ENCODE measurements around the gene GNG12.

The GNG12 gene

DNA sequence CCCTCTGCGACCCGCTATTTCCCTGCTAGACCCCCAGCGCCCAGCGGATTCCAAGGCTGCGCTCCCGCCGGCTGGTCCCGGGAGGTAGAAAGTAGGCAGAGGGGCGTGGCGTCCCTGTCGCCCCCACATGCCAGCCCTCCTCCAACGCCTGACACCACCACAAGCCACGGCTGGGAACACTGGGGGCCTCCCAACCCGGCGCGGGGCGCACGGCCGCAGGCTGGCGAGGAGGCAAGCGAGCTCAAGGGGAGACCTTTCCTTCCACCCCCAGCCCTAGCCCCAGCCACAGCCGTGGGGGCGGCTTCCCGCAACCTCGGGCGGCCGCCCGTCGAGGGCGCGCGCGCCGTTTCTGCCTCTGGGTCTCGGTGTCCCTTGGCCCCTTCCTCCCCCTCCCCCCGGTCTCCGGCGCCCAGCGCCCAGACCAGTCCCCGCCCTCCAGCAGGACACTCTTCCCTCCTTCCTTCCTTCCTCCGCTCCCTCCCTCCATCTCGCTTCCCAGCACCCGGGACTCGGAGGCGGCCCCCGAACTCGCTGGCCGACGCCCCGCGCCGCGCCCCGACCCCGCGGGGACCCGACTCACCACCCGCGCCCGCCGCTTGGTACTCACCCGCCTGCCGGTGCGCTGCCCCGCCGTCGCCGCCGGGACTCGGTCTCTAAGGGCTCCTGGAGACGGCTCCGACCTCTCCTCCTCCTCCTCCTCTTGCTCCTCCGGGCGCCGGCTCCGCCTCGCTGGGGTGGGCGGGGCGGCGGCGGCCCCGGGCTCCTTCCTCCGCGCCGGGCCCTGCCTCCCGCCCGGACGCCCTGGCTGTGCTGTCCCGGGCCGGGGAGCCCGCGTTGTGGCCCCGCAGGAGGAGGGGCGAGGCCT lies at the start of gene GNG12:
Gene GNG12 (minus strand): TSS at position 731 of the 865 bp plus-strand sequence. CDS start 125,781 bp downstream, outside the sequence.
- DNase-seq = no peak

DNA sequence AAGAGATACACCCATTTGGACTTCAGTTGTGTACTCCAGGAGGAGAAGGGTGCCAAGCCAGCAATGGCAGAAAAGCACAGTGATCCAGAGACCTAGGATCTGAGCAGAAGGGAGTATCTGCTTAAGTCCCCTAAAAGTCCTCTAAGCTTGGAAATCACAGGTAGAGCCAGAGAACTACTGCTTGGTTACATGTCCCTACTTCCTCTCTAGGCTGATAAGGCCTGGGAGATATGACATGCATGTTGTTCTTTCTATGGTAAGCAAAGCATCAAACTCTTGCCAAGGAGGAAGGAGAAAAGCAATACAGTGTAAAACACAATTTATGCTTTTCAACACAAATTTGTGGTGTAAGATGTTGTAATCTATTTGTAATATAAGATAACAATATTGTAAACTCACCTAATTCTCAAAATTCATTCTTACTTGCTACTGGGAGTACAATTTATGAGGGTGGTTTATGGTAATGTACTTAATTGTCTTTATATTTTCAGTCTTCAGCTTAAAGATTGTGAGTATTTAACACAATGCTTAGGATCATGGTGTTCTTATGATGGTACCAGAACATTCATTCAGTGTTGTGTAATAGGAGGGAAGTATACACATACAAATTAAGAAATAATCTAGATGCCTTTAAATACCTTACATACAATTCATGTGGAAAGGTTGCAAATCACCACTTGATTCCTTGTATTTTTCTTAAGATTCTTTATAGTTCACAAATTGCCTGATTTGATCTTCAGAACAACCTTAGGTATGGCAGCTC lies 49.1 kb upstream of the GNG12 start:
- no peak for DNase-seq

DNA sequence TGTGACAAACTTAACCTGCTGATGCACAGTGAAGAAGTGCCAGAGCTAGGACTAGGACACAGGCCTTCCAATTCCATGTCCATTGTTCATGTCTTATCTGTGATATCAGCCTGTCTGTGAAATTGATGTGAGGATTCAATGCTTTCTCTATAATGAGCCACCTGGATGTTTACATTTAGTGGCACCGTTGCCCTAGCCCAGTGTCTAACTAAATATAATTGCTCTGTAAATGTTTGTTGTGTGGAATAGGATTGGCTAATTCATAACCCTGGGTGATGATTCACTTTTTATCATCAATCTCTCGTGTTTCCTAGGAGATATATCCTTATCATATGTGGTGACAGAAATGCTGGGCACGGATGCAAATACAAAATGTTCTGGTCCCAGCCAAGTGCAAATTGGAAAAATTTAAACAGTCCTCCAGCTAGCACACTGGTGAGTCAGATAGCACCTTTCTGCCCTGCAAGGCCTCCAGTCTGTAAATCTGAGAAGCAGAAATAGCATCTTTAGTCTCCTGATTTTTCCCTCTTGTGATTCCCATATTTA lies 46.9 kb upstream of the GNG12 start:
- DNase-seq = no peak

DNA sequence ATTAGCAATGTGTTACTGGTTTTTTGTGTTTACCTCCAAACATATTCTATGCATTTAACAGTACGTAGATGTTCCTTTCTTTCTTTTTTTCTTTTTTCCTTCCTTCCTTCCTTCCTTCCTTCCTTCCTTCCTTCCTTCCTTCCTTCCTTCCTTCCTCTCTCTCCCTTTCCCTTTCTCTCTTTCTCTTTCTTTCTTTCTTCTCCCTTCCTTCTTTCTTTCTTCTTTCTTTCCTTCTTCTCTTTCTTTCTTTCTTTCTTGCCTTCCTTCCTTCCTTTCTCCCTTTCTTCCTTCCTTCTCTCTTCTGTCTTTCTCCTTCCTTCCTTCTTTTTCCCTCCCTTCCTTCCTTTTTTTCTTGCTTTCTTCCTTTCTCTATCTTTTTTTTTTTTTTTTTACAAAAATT lies 46.2 kb upstream of the GNG12 start:
- no peak for DNase-seq

DNA sequence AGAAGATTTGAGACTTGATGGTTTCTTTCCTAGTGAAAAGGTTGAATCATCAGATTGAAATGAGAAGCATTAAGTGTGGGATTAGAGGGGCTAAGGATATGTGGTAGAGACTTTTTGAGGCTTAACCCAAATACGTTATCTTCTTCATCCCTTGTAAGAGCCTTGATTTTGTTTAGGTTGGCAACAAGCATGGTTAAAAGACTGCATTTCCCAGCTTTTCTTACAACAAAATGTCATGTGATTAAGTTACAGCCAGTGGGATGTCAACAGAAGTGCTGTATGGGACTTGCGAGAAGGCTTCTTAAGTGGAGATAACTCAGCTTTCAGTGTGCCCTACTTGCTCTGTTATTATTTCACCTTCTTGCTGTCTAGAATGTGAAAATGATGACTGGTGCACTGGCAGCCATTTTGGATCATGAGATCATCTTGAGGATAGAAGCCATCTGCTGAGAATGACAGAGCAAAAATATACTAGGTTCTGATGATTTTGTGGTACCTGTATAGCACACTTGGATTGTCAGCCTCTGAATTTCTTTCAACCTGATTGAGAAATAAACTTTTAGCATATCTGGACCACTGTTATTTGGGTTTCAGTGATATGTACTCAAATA lies 41.3 kb upstream of the GNG12 start:
- DNase-seq = no peak

DNA sequence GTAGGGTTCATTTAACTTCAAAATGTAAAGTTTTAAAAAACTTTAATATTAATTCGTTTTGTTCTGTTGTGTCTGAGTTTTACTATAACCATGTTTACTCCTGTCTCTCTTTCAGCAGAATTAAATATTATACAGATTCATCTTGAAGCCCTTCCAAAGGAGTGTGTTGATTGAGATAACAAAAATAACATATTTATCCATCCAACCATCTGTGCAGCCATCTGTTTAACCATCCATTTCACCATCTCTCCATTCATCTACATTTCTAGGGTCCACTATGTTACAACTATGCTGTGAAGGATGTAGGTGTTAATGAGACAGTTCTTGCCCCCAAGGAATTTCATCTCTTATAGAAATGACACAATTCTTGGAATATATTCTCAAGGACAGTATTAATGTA lies 36.0 kb upstream of the GNG12 start:
- no peak for DNase-seq

DNA sequence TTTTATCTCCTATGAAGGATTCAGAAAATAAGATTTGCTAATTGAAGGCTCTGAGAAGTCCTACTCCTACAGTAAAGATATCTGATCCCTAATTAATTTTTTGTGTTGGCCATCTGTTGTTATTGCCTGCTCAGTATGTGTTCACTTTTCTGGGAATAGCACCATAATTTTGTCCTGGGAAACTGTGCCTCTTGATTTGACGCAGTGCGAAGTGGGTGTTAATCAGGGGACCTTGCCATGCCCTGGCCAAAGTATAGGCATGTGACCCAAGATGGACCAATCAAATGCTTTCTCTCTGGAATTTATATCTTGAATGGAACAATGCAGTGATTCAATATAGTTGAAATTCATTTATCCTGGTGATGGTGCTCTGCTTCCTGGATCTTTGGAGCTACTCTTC lies 30.4 kb upstream of the GNG12 start:
- DNase-seq = no peak

DNA sequence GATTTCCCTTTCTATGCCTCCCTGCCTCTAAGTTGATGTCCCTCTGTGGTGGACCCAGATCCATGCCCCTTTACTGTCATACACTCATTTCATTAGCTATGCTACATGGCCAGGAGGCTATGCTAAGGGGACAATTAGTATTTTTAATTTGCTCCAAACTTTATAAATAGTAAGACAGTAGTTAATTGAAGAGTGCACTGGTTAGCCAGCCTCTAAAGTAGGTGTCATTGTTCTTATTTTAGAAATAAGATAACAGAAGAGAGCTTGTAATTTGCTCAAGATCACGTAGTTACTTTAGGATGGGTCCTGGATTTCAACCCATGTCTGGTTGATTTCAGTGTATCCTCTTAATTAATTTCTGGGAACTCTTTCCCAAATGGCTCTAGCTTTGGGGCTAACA lies 29.4 kb upstream of the GNG12 start:
- DNase-seq = no peak

DNA sequence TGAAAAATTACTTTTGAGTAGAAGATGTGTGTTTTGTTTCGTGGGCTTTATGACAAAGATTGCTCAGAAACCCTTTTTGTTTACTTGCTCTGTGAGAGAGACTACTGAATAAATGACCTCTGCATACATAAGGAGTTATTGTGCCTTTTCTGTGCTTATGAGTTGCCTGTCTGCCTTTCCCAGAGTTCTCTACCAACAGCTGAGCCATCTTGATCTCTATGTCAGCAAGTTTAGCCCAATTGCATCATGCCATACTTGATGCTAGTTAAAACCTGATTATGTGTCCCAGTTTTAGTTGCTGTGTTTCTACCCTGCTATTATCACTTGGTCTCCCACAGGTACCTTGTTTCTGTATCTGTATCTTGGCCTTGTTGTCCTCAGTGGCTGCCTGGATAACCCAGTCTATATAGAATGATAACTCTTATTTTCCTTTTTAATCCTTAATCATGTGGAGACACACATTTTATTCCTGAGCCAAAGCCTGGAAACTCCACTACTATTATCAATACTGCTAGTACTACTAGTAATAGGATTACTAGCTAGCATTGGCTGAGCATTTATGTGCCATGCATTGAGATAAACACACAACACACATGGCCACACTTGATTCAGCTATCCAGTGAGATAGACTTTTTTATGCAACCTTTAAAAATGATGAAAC lies 28.7 kb upstream of the GNG12 start:
- DNase-seq = no peak

DNA sequence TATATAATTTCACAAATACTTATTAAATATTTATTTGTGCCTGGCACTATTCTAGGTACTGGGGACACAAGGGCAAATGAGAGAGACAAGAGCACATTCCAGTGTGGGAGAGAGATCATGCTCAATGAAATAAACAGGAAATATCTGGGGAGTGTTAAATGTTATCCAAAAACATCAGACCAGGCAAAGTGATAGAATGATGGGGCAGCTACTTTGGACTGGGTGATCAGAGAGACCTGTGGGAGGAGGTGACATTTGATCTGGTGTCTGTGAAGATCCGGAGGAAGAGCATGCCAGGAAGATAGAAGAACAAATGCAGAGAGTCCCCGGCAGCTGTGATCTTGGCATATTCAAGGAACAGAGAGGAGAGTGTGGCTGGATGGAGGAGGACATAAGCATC lies 27.5 kb upstream of the GNG12 start:
- DNase-seq = no peak

DNA sequence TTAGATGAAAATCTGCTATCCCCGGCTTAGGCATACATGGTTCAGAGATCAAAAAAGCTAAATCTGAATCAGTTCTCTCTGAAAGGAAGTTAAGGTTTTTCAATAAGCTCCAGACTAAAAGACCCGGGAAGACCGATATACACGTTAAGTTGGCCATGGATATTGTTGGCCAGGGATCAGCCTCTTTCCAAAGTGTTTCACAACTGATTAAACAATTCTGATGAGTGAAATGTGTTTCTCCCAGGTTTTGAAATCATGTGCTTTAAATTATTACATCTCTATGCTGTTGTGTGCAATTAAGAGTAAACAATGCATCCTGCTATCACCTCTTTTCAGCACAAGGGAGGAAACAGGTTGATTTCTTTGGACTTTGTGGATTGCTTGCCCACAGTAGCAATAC lies 23.7 kb upstream of the GNG12 start:
- DNase-seq = no peak

DNA sequence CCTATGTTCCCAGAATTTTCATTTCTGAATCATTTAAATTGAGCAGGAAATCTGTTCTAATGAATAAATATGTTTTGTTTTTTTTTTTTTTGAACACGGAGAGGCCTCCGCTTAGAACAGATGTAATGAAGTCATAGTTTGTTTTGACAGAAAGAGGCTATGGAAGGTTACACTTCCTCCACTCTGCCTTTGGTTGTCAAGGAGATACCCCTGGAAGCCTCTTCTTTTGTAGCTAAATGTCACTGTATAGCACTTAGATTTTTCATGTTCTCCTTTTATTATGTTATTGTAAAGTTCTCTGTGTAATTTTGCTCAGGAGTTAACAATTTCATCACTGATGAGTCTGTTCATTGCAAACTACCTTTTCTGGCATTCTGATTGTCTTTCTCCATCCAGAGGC lies 22.7 kb upstream of the GNG12 start:
- no peak for DNase-seq

DNA sequence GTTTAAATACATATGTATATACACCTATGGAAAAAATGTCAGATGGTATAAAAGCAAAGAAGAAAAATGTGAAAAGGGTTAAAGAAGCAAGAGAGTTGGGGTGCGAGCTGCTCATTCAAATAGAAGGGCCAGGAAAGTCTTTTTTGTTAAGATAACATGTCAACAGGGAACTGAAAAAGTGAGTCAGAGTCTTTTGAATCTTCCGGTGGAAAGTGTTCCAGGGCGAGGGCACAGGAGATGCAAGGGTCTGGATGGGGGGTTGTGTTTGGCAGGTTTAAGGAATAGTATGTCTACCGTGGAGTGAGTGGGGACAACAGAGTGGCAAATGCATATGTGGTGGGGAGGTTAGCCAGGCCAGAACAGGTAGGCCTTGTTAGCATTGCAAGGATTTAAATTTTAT lies 22.2 kb upstream of the GNG12 start:
- DNase-seq = no peak

DNA sequence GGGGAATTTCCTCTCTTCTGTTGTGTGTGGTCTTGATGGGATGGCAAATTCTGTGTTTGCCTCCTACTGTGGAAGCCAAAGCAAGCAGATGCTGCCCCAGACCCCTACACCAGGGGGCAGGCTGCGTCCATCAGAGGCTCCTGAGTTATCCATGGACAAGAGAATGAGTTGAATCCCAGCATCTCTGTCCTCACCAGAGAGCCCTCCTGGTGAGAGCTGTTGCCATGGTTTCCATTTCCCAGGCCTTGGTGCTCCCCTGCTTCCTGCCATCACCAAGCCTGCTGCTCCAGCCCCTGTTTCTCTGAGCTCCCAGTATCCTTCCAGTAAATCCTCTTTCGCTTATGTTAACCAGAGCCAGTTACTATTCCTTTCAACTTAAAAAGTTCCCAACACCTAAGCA lies 20.4 kb upstream of the GNG12 start:
- DNase-seq = no peak

DNA sequence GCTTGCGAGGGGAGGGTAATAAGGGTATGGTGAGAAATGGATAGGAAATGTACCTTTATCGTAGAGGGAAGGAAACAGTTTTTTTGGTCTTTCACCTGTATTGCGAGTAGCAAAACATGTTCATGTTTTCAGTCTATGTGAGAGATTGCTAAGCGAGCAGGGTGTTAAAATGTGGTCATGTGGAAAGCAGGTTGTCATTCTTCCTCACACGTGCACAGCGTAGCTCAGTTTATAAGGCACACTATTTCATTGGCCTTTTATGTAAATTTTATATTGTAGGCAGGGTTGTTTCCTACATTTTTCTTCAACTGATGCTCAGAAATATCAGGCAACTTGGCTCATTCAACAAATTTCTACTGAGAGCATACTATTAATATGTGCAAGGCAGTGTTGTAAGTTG lies 18.5 kb upstream of the GNG12 start:
- DNase-seq = no peak

DNA sequence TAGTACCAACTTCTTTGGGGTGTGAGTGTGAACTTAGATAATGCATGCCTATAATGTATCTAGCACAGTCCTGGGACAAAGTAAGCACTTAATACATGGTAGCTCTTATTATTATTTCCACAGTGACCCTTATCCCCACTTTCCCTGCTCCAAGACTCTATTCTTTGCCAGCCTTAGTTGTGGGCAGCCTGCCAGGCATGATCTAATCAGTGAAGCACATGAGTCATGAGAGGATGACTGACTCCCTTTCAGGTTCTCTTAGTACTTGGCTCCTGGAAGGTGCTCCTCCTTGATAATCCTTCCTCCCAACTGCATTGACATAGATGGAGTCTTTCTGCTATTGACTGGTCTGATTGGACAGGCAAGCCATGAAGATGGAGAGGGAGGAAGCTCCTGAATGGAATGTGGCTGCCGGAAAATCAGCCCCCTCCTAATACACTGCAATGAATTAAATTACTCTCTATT lies 17.4 kb upstream of the GNG12 start:
- no peak for DNase-seq

DNA sequence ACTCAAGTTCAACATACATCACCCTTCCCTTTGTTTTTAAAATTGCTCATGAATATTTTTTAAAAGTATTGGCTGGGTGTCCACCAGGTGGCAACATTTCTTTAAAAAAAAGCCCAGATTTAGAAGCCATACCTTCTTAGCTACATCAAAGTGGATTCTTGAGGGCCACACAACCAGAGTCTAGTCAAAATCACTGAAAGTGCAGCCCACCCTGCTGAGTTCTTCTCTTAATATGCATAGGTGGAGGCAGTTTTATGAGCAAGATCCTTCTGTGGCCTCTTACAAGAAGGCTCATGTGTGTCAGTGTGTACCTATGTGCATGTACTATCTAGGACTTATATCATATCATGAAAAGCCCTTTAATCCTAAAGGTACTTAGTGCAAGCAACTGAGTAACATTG lies 16.9 kb upstream of the GNG12 start:
- no peak for DNase-seq

DNA sequence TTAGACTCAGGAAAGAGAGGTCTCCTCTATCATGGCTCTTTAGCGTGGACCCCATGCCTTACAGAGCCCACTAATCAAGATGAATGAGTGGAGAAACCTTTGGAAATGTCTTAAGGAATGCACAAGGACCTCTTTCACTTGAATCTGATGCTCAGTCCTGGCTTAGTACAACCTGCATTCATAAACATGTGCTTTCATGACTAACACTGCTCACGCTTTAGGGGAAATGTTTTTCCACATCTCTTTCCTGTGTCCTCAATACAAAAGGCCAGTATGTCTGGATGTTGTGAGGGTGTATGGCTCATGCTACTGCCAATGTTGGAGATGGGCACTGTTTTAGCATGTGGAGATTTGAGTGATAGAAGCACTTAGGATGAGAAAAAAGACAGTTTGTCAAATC lies 14.2 kb upstream of the GNG12 start:
- DNase-seq = no peak

DNA sequence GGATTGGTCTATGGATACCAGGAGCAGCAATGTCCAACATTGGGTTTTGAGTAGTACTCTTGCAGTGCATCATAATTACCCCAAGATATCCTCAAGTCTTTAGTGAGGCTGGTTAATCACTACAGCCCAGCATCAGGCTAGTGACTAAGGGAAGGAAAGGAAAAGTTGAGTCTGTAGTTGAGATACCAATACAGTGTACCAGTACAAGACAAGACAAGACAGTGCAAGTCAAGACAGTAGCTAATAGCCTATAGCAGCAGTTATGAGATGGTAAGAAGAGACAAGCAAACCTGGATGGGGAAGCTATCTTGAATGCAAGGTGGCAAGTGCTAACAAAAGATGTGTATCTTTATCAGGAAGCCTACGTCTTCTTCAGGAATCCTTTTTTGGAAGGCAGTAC lies 13.3 kb upstream of the GNG12 start:
- no peak for DNase-seq

DNA sequence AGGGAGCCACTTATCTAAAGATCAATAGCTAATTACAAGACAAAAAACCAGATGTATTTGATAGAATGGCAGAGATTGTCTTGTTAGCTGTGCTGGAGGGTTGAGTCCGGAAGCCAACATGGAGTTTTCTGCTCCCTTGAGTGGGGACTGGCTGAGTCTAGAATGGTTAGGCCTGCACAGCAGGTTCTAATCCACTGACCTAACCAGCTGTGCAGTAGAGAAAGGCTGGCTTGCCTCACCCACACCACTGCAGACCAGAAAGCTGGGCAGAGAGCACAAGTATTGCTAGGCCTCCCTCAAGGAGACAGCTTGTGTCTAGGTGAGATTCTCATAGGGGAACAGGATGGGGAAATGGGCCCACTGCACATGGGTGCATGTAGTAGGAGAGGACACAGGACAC lies 11.7 kb upstream of the GNG12 start:
- no peak for DNase-seq

DNA sequence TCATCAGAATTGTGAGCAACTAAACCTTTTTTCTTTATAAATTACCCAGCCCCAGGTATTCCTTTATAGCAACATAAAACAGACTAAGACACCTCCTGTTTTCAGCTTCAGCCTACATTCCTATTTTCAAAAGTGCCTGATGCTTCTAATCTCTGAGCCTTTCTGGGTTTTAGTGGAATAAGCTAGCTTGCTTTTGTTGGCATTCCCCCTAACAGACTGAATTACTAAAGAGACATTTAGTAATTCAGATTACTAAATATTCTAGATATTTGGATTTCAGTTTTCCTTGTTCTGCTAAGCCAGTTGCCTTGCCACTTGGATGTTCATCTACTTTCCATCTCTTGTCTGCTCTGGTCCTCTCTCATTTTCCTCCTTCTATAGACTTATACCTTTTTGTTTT lies 10.5 kb upstream of the GNG12 start:
- DNase-seq = no peak

DNA sequence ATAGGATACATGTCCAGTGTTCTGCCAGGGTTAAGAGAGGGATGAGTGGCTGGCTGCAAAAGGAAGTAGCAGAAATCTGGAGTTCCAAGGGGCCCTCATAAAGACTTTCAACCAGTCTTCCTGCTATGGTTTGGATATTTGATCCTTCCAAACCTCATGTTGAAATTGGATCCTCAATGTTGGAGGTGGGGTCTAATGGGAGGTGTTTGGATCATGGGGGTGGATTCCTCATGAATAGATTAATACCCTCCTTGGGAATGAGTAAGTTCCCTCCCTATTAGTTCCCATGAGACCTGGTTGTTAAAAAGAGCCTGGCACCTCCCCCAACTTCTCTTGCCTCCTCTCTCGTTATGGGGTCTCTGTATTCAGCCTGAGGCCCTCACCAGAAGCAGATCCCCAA lies 10.1 kb upstream of the GNG12 start:
- DNase-seq = no peak

DNA sequence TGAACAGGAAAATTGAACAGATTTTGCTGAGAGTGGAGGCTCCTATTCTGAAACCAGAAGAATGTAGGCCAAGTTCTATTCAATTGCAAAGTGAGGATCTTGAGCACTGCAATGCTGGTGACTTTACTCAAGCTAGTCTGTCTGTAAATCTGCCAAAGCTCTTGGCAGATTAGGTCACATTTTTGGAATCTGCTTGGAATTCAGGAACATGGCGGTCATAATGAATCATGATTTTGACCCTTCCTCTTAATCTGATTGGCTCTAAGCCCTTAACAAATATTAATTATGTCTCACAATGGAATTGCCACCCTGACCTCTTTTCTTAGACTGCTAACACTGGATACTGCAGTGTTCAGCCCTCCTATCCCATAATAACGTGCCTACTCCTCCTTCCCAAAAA lies 7.2 kb upstream of the GNG12 start:
- no peak for DNase-seq

Data from NCI-H1048 (cell line).